NCI-H187 (cell line): ENCODE results near the gene C2CD4A.

Experiments used
- DNase-seq, 2 experiments: peaks; one replicate each; lab custom pipeline; 2025; lab: John Stamatoyannopoulos, UW

Gene C2CD4A

GRCh38 chr15:62060113-62060895, 6.5 kb upstream of the C2CD4A start, which contains the start of gene VPS13C:
Gene VPS13C, minus strand, starts transcription at chr15:62060447. Its CDS starts 73 bp downstream, at chr15:62060374.
- peak; percentile 72 to 77 for DNase-seq

- DNase-seq: no peak
These were observed 5.9 kb upstream of the C2CD4A start for GRCh38 chr15:62060896-62061280.

GRCh38 chr15:62063825-62064635, 2.7 kb upstream of the C2CD4A start:
- DNase-seq: no peak

GRCh38 chr15:62067448-62068044, 769 bp downstream of the C2CD4A start:
- no peak for DNase-seq

- DNase-seq: no peak
These were observed 1.5 kb downstream of the C2CD4A start for GRCh38 chr15:62068071-62068809.

GRCh38 chr15:62068810-62069167, 2.0 kb downstream of the C2CD4A start:
- no peak for DNase-seq

GRCh38 chr15:62069551-62069950, 2.8 kb downstream of the C2CD4A start:
- DNase-seq: no peak

GRCh38 chr15:62071711-62072308, 5.0 kb downstream of the C2CD4A start:
- no peak for DNase-seq

GRCh38 chr15:62075595-62076277, 9.0 kb downstream of the C2CD4A start:
- DNase-seq: peak in 1 of 2 experiments; percentile 4

GRCh38 chr15:62079594-62079993, 12.8 kb downstream of the C2CD4A start:
- DNase-seq: no peak

GRCh38 chr15:62083194-62084154, 16.7 kb downstream of the C2CD4A start:
- DNase-seq: no peak

GRCh38 chr15:62085740-62086139, 19.0 kb downstream of the C2CD4A start:
- no peak for DNase-seq

- no peak for DNase-seq
These were observed 21.0 kb downstream of the C2CD4A start for GRCh38 chr15:62087671-62088352.

- DNase-seq: no peak
These were observed 21.5 kb downstream of the C2CD4A start for GRCh38 chr15:62088353-62088693.

GRCh38 chr15:62089616-62090015, 22.8 kb downstream of the C2CD4A start:
- DNase-seq: no peak

- DNase-seq: no peak
These were observed 24.2 kb downstream of the C2CD4A start for GRCh38 chr15:62090988-62091387.

GRCh38 chr15:62093809-62094208, 27.0 kb downstream of the C2CD4A start:
- DNase-seq: no peak

GRCh38 chr15:62094388-62094787, 27.6 kb downstream of the C2CD4A start:
- no peak for DNase-seq

GRCh38 chr15:62099094-62099601, 32.4 kb downstream of the C2CD4A start:
- no peak for DNase-seq
